A549 (cell line): ENCODE results near the gene CLASP2. TPM values are rescaled to one million over a fixed set of nuclear protein-coding genes. Genes with fewer than 3 reads are reported as not detected.

ENCODE experiments used
- ATAC-seq, 2 experiments: fragments of 200-7000 bp in 1 of 2; fragments of >200 bp in 1 of 2; cut with Nextera tagmentation in 1 of 2; cut with Tn5 transposase in 1 of 2; 3 replicates each; pipeline versions ENCODE4 v1.8.0 to v1.9.1; 2018 to 2020; ENCODE audit warnings: mild to moderate bottlenecking in 1 of 2, moderate library complexity in 1 of 2
- CTCF ChIA-PET: fragments of 300-600 bp; sonication (Branson Sonifier 250); formaldehyde crosslinking; extraction: SDS; loops from one replicate; lab custom pipeline; 2021; ENCODE audit warnings: antibody characterized with exemption, inconsistent platforms; lab: Yijun Ruan, JAX
- POLR2A ChIA-PET: fragments of 350-600 bp; formaldehyde crosslinking; extraction: SDS; loops from one replicate; lab custom pipeline; 2021; ENCODE audit warnings: antibody characterized with exemption, inconsistent platforms; lab: Yijun Ruan, JAX
- DNase-seq, 2 experiments: peaks; one replicate each; pipeline versions ENCODE4 v3.0.0 to v3.0.0-alpha.2; 2011 to 2016; ENCODE audit warnings: low read depth in 1 of 2, low spot score in 1 of 2
- FAIRE-seq: peaks from 2 replicates; lab custom pipeline; 2011; peaks lifted over from hg19 to GRCh38; lab: Jason Lieb, UNC
- H3K27ac ChIP-seq, 2 experiments: fragments of >200 bp; sonication (Bioruptor Twin); formaldehyde crosslinking; 3 replicates each; pipeline ENCODE4 v1.5.1; 2016 to 2017
- H3K4me1 ChIP-seq: fragments of >200 bp; sonication (Bioruptor Twin); formaldehyde crosslinking; 3 replicates; pipeline ENCODE4 v1.6.1; 2016
- H3K4me2 ChIP-seq: fragments of >200 bp; sonication (Bioruptor Twin); formaldehyde crosslinking; 3 replicates; pipeline ENCODE4 v1.6.1; 2016
- H3K4me3 ChIP-seq: fragments of >200 bp; sonication (Bioruptor Twin); formaldehyde crosslinking; 3 replicates; pipeline ENCODE4 v1.5.1; 2016
- H3K9me3 ChIP-seq: fragments of >200 bp; sonication (Bioruptor Twin); formaldehyde crosslinking; 3 replicates; pipeline ENCODE4 v1.6.1; 2016
- CBX2 ChIP-seq: fragments of 200-600 bp; sonication (generic); IDR thresholded peaks from 2 replicates; pipeline ENCODE4 v1.6.1; 2016; ENCODE audit warnings: low read depth, mild to moderate bottlenecking, borderline replicate concordance
- EHF ChIP-seq: fragments of 250-450 bp; sonication (Bioruptor Pico); IDR thresholded peaks from 2 replicates; pipeline ENCODE4 v1.5.0; 2020; ENCODE audit warnings: mild to moderate bottlenecking
- EP300 ChIP-seq, 2 experiments: fragments of >200 bp; sonication (Bioruptor Twin); formaldehyde crosslinking; IDR thresholded peaks; 2 replicates in 1 of 2; 3 replicates in 1 of 2; pipeline ENCODE4 v1.6.1; 2016 to 2017
- FOSB ChIP-seq: fragments of 250-450 bp; sonication (Bioruptor Pico); IDR thresholded peaks from 2 replicates; pipeline ENCODE4 v1.5.0; 2020; ENCODE audit warnings: mild to moderate bottlenecking, moderate library complexity
- FOSL2 ChIP-seq, 2 experiments: fragments of 450-650 bp in 1 of 2; fragments of >200 bp in 1 of 2; sonication (Bioruptor Twin) in 1 of 2; formaldehyde crosslinking; IDR thresholded peaks; 2 replicates each; pipeline versions ENCODE4 v1.5.0 to v1.6.1; 2016 to 2020; ENCODE audit warnings: mild to moderate bottlenecking in 1 of 2, moderate library complexity in 1 of 2
- FOXS1 ChIP-seq: fragments of 250-450 bp; sonication (Bioruptor Pico); IDR thresholded peaks from 2 replicates; pipeline ENCODE4 v1.5.0; 2020; ENCODE audit warnings: mild to moderate bottlenecking, moderate library complexity
- HDAC2 ChIP-seq: fragments of 200-600 bp; sonication (generic); IDR thresholded peaks from 2 replicates; pipeline ENCODE4 v1.6.1; 2016
- HEYL ChIP-seq: fragments of 250-450 bp; sonication (Bioruptor Pico); IDR thresholded peaks from 2 replicates; pipeline ENCODE4 v1.8.0; 2021; ENCODE audit warnings: mild to moderate bottlenecking, moderate library complexity
- HOXB5 ChIP-seq: fragments of 250-450 bp; sonication (Bioruptor Pico); IDR thresholded peaks from 2 replicates; pipeline ENCODE4 v1.5.0; 2020; ENCODE audit warnings: mild to moderate bottlenecking, moderate library complexity
- KDM1A ChIP-seq: fragments of 200-600 bp; sonication (generic); IDR thresholded peaks from 2 replicates; pipeline ENCODE4 v1.6.1; 2016; ENCODE audit warnings: low read depth, mild to moderate bottlenecking
- MAFK ChIP-seq: fragments of 450-650 bp; IDR thresholded peaks from 2 replicates; pipeline ENCODE4 v1.6.1; 2014; ENCODE audit not compliant: partially characterized antibody
- MAZ ChIP-seq: fragments of 150-350 bp; IDR thresholded peaks from 2 replicates; pipeline ENCODE4 v1.6.1; 2014; ENCODE audit warnings: antibody characterized with exemption, low read depth, low read length, borderline replicate concordance
- MYC ChIP-seq: IDR thresholded peaks from 2 replicates; pipeline ENCODE4 v1.6.1; 2012; ENCODE audit warnings: mild to moderate bottlenecking, inconsistent platforms, low read length, improper control_type of control experiment, borderline replicate concordance
- NFE2L2 ChIP-seq: fragments of 150-350 bp; conservative IDR thresholded peaks from 2 replicates; pipeline ENCODE4 v1.6.1; 2014; ENCODE audit warnings: low read length
- NPAS2 ChIP-seq: fragments of 250-450 bp; sonication (Bioruptor Pico); IDR thresholded peaks from 2 replicates; pipeline ENCODE4 v1.8.0; 2022; ENCODE audit warnings: mild to moderate bottlenecking, moderate library complexity, borderline replicate concordance
- NR3C1 ChIP-seq: fragments of >200 bp; sonication (Bioruptor Twin); formaldehyde crosslinking; IDR thresholded peaks from 3 replicates; pipeline ENCODE4 v1.6.1; 2017
- PBX3 ChIP-seq: IDR thresholded peaks from 2 replicates; pipeline ENCODE4 v1.6.1; 2012
- POLR2AphosphoS2 ChIP-seq: conservative IDR thresholded peaks from 2 replicates; pipeline ENCODE4 v1.6.1; 2012; ENCODE audit warnings: low read length, improper control_type of control experiment, inconsistent platforms
- RFX5 ChIP-seq: fragments of 450-650 bp; IDR thresholded peaks from 2 replicates; pipeline ENCODE4 v1.7.1; 2014; ENCODE audit warnings: antibody characterized with exemption, mild to moderate bottlenecking, moderate library complexity
- SREBF2 ChIP-seq: fragments of 450-650 bp; IDR thresholded peaks from 2 replicates; pipeline ENCODE4 v1.6.1; 2014; ENCODE audit warnings: mild to moderate bottlenecking, moderate library complexity
- TP53 ChIP-seq: fragments of 250-450 bp; sonication (Bioruptor Pico); IDR thresholded peaks from 2 replicates; pipeline ENCODE4 v1.5.0; 2021; ENCODE audit warnings: mild to moderate bottlenecking, moderate library complexity
- ZC3H11A ChIP-seq: fragments of 450-650 bp; IDR thresholded peaks from 2 replicates; pipeline ENCODE4 v1.6.1; 2014; ENCODE audit warnings: antibody characterized with exemption, mild to moderate bottlenecking
- ZFP36 ChIP-seq: fragments of 450-650 bp; IDR thresholded peaks from 2 replicates; pipeline ENCODE4 v1.6.1; 2014; ENCODE audit warnings: borderline replicate concordance; ENCODE audit not compliant: partially characterized antibody
- WGBS: methylation state at CpG from one replicate; pipeline ENCODE4 v1.1.6; 2017; ENCODE audit errors: missing lambda C conversion rate; 5-methylcytosine and 5-hydroxymethylcytosine counted together
- polyA plus RNA-seq, 4 experiments: library from polyadenylated mRNA; depleted of rRNA in 3 of 4; stranded (reverse); fragments of >200 nt; fragmentation: RNase III in 1 of 4; extraction: RNeasy Plus Mini Kit Qiagen cat#74134 plus additional on column Dnase treatment in 1 of 4; gene quantifications; 2 replicates in 3 of 4; 3 replicates in 1 of 4; pipeline ENCODE4 v1.2.3, GENCODE V29; 2011 to 2017
- TF ChIP-seq, protein P1 (sequence below): IDR thresholded peaks from 2 replicates; pipeline ENCODE4 v1.6.1; 2012
- TF ChIP-seq, protein P2 (sequence below): fragments of >200 bp; sonication (Bioruptor Twin); formaldehyde crosslinking; IDR thresholded peaks from 3 replicates; pipeline ENCODE4 v1.6.1; 2016
- TF ChIP-seq, protein P3 (sequence below): fragments of 250-450 bp; sonication (Bioruptor Pico); IDR thresholded peaks from 2 replicates; pipeline ENCODE4 v1.5.0; 2021; ENCODE audit warnings: mild to moderate bottlenecking, moderate library complexity, borderline replicate concordance
- TF ChIP-seq, protein P4 (sequence below): fragments of 150-350 bp; IDR thresholded peaks from 2 replicates; pipeline ENCODE4 v1.6.1; 2014; ENCODE audit warnings: low read depth, mild to moderate bottlenecking, low read length

CLASP2 gene
- polyA plus RNA-seq, 2 of the 4 experiments (the other 2 are of a cell fraction) = 18.1 to 66.5 TPM

GRCh38 chr3:33612607-33613006, 105.4 kb downstream of the CLASP2 start:
- H3K27ac ChIP-seq = no peak overlapping the region
- H3K9me3 ChIP-seq = no peaks in the 10 kb centered on the region
- DNase-seq (no peak), ATAC-seq (no peak), FAIRE-seq (no peak)
- POLR2A ChIA-PET = no interaction called here
- no peak overlapping the region for H3K4me3 ChIP-seq
- CTCF ChIA-PET = interaction anchor here (1.4 to 1.7 kb wide), 3 partner anchors 8 to 175 kb away, joined by 4 to 5 read pairs (median 4); no protein-coding TSS in a partner anchor
- TF ChIP-seq, protein P1, sequence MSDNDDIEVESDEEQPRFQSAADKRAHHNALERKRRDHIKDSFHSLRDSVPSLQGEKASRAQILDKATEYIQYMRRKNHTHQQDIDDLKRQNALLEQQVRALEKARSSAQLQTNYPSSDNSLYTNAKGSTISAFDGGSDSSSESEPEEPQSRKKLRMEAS = no peak
- TF ChIP-seq FOXS1 (CRISPR knock-in tag) (no peak), ZFP36 (no peak), MAFK (no peak)
- no peaks in the 10 kb centered on the region for H3K4me1 ChIP-seq
- no peak overlapping the region for H3K4me2 ChIP-seq
- WGBS = 95% methylated on average over 1 of the region's 1 CpG

DNA sequence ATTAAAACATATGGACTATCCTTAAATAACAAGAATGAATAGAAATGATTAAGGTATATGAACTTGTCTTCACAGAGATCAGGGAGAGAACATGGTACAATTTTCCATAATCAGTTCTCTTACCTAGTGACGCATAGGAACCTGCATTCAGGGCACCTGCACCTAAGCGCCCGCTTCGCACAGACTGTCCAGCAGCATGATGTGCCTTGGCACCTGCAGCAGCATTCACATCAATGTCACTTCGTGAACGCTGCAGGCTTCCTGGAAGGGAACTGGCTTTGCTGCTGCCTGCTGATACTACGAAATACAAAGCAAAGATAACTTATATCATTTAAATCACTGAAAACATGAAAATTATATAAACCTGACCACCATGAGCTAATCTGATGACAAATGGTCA, 115.2 kb downstream of the CLASP2 start:
- no peaks in the 10 kb centered on the region for H3K9me3 ChIP-seq
- H3K4me2 ChIP-seq = no peak overlapping the region
- CTCF ChIA-PET = no interaction called here
- H3K4me3 ChIP-seq = no peak overlapping the region
- TF ChIP-seq SREBF2 (no peak), MYC (no peak), PBX3 (no peak), CBX2 (no peak), TP53 (CRISPR knock-in tag) (no peak), HEYL (CRISPR knock-in tag) (no peak)
- FAIRE-seq = no peak
- POLR2A ChIA-PET = no interaction called here
- DNase-seq = no peak
- 95% methylated on average over 7 of the region's 7 CpGs for WGBS
- H3K4me1 ChIP-seq = no peaks in the 10 kb centered on the region
- no peak overlapping the region for H3K27ac ChIP-seq
- no peak for ATAC-seq

- POLR2A ChIA-PET = no interaction called here
- ATAC-seq = no peak
- 55% methylated on average over 2 of the region's 2 CpGs for WGBS
Measured at GRCh38 chr3:33597257-33597689, 120.8 kb downstream of the CLASP2 start.

DNA sequence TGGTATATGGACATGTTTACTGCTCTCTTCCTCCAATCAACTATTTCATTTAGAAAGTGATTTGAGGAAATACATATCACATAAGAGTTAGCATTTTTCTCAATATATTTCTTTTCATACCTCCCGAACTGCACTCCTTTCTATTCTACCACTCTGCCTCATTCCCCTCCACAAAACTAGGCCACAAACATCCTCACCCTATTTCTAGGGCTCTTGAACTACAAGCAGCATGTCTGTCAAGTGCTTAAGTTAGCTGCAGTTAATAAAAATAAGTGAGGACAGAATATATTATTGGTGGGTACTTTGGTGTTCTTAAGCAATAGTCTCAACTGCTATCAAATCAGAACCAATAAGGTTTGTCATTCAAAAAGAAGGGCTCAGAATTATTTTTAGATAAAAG, 125.1 kb downstream of the CLASP2 start:
- POLR2A ChIA-PET = no interaction called here
- FAIRE-seq (no peak), ATAC-seq (no peak), DNase-seq (no peak)
- Histone ChIP-seq H3K4me3 (no peak overlapping the region), H3K4me2 (no peak overlapping the region), H3K27ac (no peak overlapping the region), H3K9me3 (no peaks in the 10 kb centered on the region), H3K4me1 (no peaks in the 10 kb centered on the region)
- no peak for TF ChIP-seq MAZ
- TF ChIP-seq FOSB (CRISPR knock-in tag) = no peak
- TF ChIP-seq FOXS1 (CRISPR knock-in tag) = no peak
- TF ChIP-seq, protein P1 = no peak
- TF ChIP-seq HDAC2 = no peak
- no peak for TF ChIP-seq MAFK
- TF ChIP-seq EP300 (IDR thresholded peaks at IDR 0.05) = no peak
- no peak for TF ChIP-seq MYC
- TF ChIP-seq, protein P2, sequence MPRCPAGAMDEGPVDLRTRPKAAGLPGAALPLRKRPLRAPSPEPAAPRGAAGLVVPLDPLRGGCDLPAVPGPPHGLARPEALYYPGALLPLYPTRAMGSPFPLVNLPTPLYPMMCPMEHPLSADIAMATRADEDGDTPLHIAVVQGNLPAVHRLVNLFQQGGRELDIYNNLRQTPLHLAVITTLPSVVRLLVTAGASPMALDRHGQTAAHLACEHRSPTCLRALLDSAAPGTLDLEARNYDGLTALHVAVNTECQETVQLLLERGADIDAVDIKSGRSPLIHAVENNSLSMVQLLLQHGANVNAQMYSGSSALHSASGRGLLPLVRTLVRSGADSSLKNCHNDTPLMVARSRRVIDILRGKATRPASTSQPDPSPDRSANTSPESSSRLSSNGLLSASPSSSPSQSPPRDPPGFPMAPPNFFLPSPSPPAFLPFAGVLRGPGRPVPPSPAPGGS = no peak
- TF ChIP-seq HOXB5 = no peak
- no peak for TF ChIP-seq NPAS2 (CRISPR knock-in tag)
- TF ChIP-seq TP53 (CRISPR knock-in tag) = no peak
- no peak for TF ChIP-seq NR3C1
- no peak for TF ChIP-seq SREBF2
- TF ChIP-seq NFE2L2 = no peak
- TF ChIP-seq EHF (CRISPR knock-in tag) = no peak
- 93% methylated on average over 1 of the region's 1 CpG for WGBS
- CTCF ChIA-PET = no interaction called here

More at GRCh38 chr3:33597257-33597689, 120.8 kb downstream of the CLASP2 start:
- FAIRE-seq (no peak), DNase-seq (no peak)
- no peak overlapping the region for H3K27ac ChIP-seq
- no peak overlapping the region for H3K4me2 ChIP-seq
- no peaks in the 10 kb centered on the region for H3K4me1 ChIP-seq
- no peak overlapping the region for H3K4me3 ChIP-seq
- CTCF ChIA-PET = interaction anchor here (0.6 kb wide), 1 partner anchor 11 kb away, joined by 3 read pairs; no protein-coding TSS in a partner anchor
- TF ChIP-seq, protein P3, sequence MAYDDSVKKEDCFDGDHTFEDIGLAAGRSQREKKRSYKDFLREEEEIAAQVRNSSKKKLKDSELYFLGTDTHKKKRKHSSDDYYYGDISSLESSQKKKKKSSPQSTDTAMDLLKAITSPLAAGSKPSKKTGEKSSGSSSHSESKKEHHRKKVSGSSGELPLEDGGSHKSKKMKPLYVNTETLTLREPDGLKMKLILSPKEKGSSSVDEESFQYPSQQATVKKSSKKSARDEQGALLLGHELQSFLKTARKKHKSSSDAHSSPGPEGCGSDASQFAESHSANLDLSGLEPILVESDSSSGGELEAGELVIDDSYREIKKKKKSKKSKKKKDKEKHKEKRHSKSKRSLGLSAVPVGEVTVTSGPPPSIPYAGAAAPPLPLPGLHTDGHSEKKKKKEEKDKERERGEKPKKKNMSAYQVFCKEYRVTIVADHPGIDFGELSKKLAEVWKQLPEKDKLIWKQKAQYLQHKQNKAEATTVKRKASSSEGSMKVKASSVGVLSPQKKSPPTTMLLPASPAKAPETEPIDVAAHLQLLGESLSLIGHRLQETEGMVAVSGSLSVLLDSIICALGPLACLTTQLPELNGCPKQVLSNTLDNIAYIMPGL = no peak
- TF ChIP-seq RFX5 (no peak), FOSL2 (IDR thresholded peaks at IDR 0.05) (no peak), FOSL2 (CRISPR knock-in tag; IDR thresholded peaks at IDR 0.05) (no peak), ZC3H11A (no peak), POLR2AphosphoS2 (no peak), KDM1A (no peak)
- TF ChIP-seq, protein P4, sequence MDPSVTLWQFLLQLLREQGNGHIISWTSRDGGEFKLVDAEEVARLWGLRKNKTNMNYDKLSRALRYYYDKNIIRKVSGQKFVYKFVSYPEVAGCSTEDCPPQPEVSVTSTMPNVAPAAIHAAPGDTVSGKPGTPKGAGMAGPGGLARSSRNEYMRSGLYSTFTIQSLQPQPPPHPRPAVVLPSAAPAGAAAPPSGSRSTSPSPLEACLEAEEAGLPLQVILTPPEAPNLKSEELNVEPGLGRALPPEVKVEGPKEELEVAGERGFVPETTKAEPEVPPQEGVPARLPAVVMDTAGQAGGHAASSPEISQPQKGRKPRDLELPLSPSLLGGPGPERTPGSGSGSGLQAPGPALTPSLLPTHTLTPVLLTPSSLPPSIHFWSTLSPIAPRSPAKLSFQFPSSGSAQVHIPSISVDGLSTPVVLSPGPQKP = no peak
- no peaks in the 10 kb centered on the region for H3K9me3 ChIP-seq
